ENCODE measurements around the gene CLIP1. TPM values are rescaled to one million over a fixed set of nuclear protein-coding genes. Genes with fewer than 3 reads are reported as not detected.

The CLIP1 gene
- total RNA-seq, 4 donors from 2014 or later, result 118 to 164 (median 133) TPM

- 86 to 90% methylated on average over 7 of the region's 7 CpGs for WGBS, 2 donors
- intact Hi-C loops (cut with DNase I; ENCODE audit: low total_unique reads), result no loop called here
- DNase-seq (ENCODE audit: low spot score in 2 of 2), result no peak
- H3K4me3 ChIP-seq (ENCODE audit: low read depth, poor library complexity, severe bottlenecking), result no peak overlapping the region
- TF ChIP-seq POLR2A (IDR thresholded peaks at IDR 0.05), result no peak
- no peak for TF ChIP-seq CTCF (IDR thresholded peaks at IDR 0.05)
Measured at GRCh38 chr12:122235741-122236140, 186.7 kb downstream of the CLIP1 start.

- no peak overlapping the region for H3K4me3 ChIP-seq (ENCODE audit: low read depth, poor library complexity, severe bottlenecking)
- DNase-seq (ENCODE audit: low spot score in 2 of 2), result no peak
- WGBS, 2 donors, result 96 to 98% methylated on average over 10 of the region's 10 CpGs
- intact Hi-C loops (cut with DNase I; ENCODE audit: low total_unique reads), result no loop called here
- TF ChIP-seq CTCF (IDR thresholded peaks at IDR 0.05), result no peak
- TF ChIP-seq POLR2A (IDR thresholded peaks at IDR 0.05), result no peak
Measured at GRCh38 chr12:122232691-122233090, 189.8 kb downstream of the CLIP1 start.

GRCh38 chr12:122230798-122231197 is 191.7 kb downstream of the CLIP1 start:
- intact Hi-C loops (cut with DNase I; ENCODE audit: low total_unique reads), result no loop called here
- H3K4me3 ChIP-seq (ENCODE audit: low read depth, poor library complexity, severe bottlenecking), result no peak overlapping the region
- TF ChIP-seq CTCF (IDR thresholded peaks at IDR 0.05) (no peak), POLR2A (IDR thresholded peaks at IDR 0.05) (no peak)
- 72 to 74% methylated on average over 6 of the region's 6 CpGs for WGBS, 2 donors
- no peak for DNase-seq (ENCODE audit: low spot score in 2 of 2)

- no peak overlapping the region for H3K4me3 ChIP-seq (ENCODE audit: low read depth, poor library complexity, severe bottlenecking)
- intact Hi-C loops (cut with DNase I; ENCODE audit: low total_unique reads), result no loop called here
- DNase-seq (ENCODE audit: low spot score in 2 of 2), result no peak
- 93 to 95% methylated on average over 5 of the region's 5 CpGs for WGBS, 2 donors
- TF ChIP-seq POLR2A (IDR thresholded peaks at IDR 0.05) (no peak), CTCF (IDR thresholded peaks at IDR 0.05) (no peak)
Measured at GRCh38 chr12:122228092-122228491, 194.4 kb downstream of the CLIP1 start.

GRCh38 chr12:122227341-122227740 is 195.1 kb downstream of the CLIP1 start:
- DNase-seq (ENCODE audit: low spot score in 2 of 2), result no peak
- intact Hi-C loops (cut with DNase I; ENCODE audit: low total_unique reads), result no loop called here

More at GRCh38 chr12:122227341-122227740, 195.1 kb downstream of the CLIP1 start:
- no peak overlapping the region for H3K4me3 ChIP-seq (ENCODE audit: low read depth, poor library complexity, severe bottlenecking)
- 91 to 92% methylated on average over 17 of the region's 17 CpGs for WGBS, 2 donors
- no peak for TF ChIP-seq CTCF (IDR thresholded peaks at IDR 0.05)
- no peak for TF ChIP-seq POLR2A (IDR thresholded peaks at IDR 0.05)
